ENCODE data around the gene ZBTB49. TPM values are rescaled to one million over a fixed set of nuclear protein-coding genes. Genes with fewer than 3 reads are reported as not detected.

ZBTB49 gene
- total RNA-seq, 1 donor from 2014 or later, result 9.7 TPM

DNA sequence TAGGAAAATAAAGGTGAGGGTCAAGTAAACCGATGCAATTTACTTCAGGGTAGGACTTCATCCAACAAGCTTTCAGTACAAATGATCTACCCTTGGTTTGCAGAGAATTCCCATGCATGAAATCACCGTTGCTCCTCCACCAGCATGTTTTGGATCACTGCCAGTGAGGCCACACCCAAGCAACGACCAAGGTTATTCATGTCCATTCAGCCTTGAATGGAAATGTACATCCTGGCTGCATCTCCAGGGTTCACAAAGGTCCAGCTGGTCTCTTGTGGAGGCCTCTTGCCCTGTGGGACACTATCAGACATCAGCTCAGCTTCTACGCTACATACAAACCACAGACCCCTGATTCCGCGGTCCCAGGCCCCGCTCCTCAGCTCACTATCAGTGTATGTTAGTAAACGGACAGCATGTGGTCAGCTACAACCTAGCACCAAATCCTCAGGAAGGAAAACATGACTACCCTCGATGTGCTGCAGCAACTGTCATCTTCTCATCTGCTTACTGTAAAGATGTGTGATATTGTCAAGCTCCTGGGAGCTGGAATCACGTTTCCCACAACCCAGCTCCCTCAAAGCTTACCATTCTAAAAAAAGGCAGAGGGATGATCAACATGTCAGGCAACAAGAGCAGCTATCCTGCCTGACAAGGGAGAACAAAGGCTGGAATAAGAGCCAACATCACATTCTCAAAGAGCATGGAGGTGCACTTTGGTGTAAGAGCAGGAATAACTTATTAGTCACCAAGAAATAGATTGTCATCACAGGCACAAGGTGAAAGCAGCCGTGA, 5.0 kb upstream of the ZBTB49 start:
- H3K4me3 Mint-ChIP-seq, result no peak overlapping the region
- no peaks in the 10 kb centered on the region for H3K27me3 Mint-ChIP-seq
- no peak for DNase-seq (ENCODE audit: extremely low spot score, unreplicated experiment)
- no peak overlapping the region for H3K27ac Mint-ChIP-seq
- H3K36me3 Mint-ChIP-seq, result peaks cover 21% of the 10 kb centered on the region
- H3K4me1 Mint-ChIP-seq (ENCODE audit: unreplicated experiment), result peaks cover 15% of the 10 kb centered on the region
- H3K9me3 Mint-ChIP-seq, result no peaks in the 10 kb centered on the region
- TF ChIP-seq, protein P1, sequence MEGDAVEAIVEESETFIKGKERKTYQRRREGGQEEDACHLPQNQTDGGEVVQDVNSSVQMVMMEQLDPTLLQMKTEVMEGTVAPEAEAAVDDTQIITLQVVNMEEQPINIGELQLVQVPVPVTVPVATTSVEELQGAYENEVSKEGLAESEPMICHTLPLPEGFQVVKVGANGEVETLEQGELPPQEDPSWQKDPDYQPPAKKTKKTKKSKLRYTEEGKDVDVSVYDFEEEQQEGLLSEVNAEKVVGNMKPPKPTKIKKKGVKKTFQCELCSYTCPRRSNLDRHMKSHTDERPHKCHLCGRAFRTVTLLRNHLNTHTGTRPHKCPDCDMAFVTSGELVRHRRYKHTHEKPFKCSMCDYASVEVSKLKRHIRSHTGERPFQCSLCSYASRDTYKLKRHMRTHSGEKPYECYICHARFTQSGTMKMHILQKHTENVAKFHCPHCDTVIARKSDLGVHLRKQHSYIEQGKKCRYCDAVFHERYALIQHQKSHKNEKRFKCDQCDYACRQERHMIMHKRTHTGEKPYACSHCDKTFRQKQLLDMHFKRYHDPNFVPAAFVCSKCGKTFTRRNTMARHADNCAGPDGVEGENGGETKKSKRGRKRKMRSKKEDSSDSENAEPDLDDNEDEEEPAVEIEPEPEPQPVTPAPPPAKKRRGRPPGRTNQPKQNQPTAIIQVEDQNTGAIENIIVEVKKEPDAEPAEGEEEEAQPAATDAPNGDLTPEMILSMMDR (conservative IDR thresholded peaks at IDR 0.05), result no peak

DNA sequence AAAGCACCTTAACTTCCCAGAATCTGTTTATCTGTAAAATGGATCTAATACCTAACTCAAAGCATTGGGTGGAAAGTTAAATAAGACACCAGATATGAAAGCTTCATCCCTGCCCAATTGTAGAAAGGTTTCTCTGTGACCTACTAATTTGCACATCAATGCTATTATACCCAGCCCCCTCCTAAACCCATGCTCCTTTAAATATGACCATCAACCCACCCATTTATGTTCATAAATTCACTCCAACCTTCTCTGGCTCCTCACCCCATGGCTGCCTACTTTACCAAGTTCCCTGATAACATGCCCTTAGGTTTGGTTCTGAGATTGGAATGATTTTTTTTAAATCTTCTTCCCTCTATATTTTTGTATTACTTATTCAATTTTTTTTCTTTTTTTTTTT, 2.0 kb upstream of the ZBTB49 start:
- no peak overlapping the region for H3K27ac Mint-ChIP-seq
- H3K27me3 Mint-ChIP-seq, result no peaks in the 10 kb centered on the region
- TF ChIP-seq, protein P1 (conservative IDR thresholded peaks at IDR 0.05), result no peak
- H3K4me1 Mint-ChIP-seq (ENCODE audit: unreplicated experiment), result peaks cover 26% of the 10 kb centered on the region
- no peak for DNase-seq (ENCODE audit: extremely low spot score, unreplicated experiment)
- H3K4me3 Mint-ChIP-seq, result peak overlapping the region; percentile 57
- no peaks in the 10 kb centered on the region for H3K9me3 Mint-ChIP-seq
- H3K36me3 Mint-ChIP-seq, result peaks cover 5% of the 10 kb centered on the region

DNA sequence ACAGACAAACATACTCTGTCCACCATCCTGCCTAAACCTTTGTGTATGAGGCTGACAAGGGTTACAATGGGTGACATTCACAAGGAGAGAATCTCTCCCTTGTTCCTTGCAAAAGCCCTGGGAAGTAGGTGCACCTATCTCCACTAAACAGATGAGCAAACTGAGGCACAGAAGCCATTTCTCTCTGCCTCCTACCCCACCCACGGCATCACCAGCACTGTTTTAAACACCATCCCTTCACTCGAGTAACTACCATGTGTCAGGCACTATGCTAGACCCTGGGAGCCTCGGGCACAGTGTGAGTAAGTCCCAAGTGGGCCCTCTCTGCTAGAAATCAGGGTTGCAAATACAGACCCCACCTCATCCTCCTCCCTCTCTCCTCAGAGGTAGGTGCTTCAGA, 996 bp upstream of the ZBTB49 start:
- no peaks in the 10 kb centered on the region for H3K9me3 Mint-ChIP-seq
- H3K27ac Mint-ChIP-seq, result peak overlapping the region; percentile 90
- TF ChIP-seq, protein P1 (conservative IDR thresholded peaks at IDR 0.05), result no peak
- H3K4me3 Mint-ChIP-seq, result peak overlapping the region; percentile 96
- no peak for DNase-seq (ENCODE audit: extremely low spot score, unreplicated experiment)
- H3K4me1 Mint-ChIP-seq (ENCODE audit: unreplicated experiment), result peaks cover 26% of the 10 kb centered on the region
- H3K36me3 Mint-ChIP-seq, result peaks cover under 1% of the 10 kb centered on the region
- no peaks in the 10 kb centered on the region for H3K27me3 Mint-ChIP-seq

DNA sequence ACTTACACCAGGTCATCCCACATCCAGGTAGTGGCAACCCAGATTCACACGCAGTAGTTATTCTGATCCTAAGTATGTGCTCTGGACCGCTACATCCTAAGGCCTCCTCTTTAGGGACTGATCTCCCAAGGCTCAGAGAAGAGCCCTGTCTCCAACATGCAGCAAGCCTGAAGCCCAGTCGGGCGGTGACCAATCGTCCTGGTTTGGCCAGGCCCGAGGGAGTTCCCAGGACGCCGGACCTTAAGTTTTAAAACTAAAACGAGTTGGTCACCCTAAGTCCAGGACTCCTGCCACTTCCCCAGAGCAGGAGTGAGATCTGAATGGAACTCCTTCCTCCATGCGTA, 482 bp upstream of the ZBTB49 start:
- Mint-ChIP-seq H3K4me1 (ENCODE audit: unreplicated experiment) (peaks cover 26% of the 10 kb centered on the region), H3K4me3 (peak overlapping the region; percentile 96), H3K9me3 (no peaks in the 10 kb centered on the region), H3K27me3 (no peaks in the 10 kb centered on the region), H3K36me3 (no peaks in the 10 kb centered on the region), H3K27ac (peak overlapping the region; percentile 90)
- no peak for DNase-seq (ENCODE audit: extremely low spot score, unreplicated experiment)
- TF ChIP-seq, protein P1 (conservative IDR thresholded peaks at IDR 0.05), result no peak

DNA sequence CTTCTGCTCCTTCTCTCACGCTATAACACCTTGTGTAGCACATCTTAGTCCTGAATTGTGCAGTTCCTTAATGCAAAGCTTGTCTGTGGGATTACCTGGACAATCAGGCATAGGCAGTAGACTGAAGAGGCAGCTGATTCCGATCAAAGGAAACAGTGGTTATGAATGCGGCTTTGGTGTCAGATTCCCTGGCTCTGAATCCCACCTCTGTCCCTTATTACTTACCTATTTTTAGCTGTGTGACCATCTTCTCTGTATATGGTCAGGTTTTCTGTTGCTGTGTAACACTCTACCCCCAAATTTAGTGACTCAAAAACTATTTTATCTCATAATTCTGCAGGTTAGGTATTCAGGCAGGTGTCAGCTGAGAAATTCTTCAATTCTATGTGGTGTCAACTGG, 3.2 kb downstream of the ZBTB49 start:
- H3K9me3 Mint-ChIP-seq, result peaks cover 9% of the 10 kb centered on the region
- peaks cover 21% of the 10 kb centered on the region for H3K4me1 Mint-ChIP-seq (ENCODE audit: unreplicated experiment)
- TF ChIP-seq, protein P1 (conservative IDR thresholded peaks at IDR 0.05), result no peak
- no peaks in the 10 kb centered on the region for H3K27me3 Mint-ChIP-seq
- peak overlapping the region; percentile 9 for H3K4me3 Mint-ChIP-seq
- H3K27ac Mint-ChIP-seq, result no peak overlapping the region
- H3K36me3 Mint-ChIP-seq, result peaks cover 15% of the 10 kb centered on the region
- DNase-seq (ENCODE audit: extremely low spot score, unreplicated experiment), result no peak

Data from type B pancreatic cell (in vitro differentiated cells).